HG03064 (cell line): ENCODE data around the gene LMAN1.

Source experiments
- ATAC-seq: cut with Tn5 transposase; IDR thresholded peaks from one replicate; pipeline ENCODE4 v1.9.1; 2021; ENCODE audit warnings: low read depth; ENCODE audit not compliant: unreplicated experiment

Gene LMAN1

DNA sequence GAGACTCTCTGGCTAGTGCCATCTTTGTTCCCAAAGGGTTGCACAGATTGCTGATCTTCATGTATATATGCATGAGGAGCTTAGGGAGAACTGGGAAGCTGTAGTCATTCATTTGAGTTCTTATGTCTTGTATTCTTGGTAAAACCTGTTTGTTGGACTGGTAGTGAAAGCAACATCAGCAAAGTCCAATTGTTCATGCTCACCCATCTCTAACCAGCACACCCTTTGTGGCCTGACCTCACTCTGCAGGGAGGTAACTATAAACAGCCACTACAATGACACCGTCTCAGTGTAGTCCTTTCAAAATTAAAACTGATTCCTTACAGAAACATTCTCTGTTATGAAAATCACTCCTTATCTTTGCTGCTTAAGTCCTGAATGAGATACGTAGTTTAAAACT, 13.9 kb upstream of the LMAN1 start:
- ATAC-seq = no peak

DNA sequence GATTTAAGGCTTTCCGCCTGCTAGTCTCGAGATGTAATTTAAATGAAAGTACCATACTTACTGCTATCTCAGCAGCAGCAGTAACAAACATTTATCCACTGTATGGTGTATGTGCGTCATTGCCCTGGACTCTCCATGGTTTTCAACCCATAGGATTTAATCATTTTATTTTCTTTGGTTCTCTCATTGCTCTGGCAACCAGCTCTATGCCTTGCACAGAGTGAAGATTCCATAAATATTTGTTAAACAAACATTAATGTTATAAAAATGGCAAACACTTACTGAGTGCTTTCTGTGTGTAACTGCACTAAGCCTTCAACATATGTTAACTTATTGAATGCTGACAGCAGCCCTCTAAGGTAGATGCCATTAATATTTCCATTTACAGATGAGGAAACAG, 1.3 kb upstream of the LMAN1 start:
- ATAC-seq = no peak

DNA sequence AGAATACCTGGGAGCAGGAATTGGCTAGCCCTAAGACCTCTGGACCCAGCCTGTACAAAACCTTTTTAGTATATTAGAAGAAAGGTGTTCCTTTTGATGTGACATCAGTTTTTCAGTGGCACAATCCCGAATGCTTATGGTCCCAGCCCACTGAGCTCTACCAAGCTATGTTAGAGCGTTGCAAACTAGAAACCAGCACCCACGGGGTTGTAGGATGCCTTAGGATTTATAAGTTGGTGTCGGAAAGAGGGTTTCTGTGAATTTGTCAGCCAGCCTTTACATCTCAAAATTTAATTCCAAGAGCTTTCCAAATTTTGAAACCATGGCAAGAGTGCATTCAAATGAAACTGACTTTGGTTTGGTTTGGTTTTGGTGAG, 499 bp upstream of the LMAN1 start:
- ATAC-seq = peak; percentile 12

DNA sequence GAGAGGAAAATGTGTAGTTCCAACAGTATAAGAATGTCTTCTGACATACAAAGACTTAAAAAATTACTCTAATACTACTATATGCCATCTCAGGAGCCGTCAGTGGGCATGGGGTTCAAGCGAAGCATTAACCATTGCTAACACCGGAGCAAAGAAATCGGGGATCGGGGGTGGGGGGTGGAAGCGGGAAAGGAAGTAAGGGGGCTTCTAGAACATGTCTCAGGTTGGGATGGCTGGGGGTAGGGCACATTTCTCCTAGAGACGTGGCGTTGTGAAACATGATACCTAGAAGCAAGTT, 702 bp downstream of the LMAN1 start:
- ATAC-seq = no peak

DNA sequence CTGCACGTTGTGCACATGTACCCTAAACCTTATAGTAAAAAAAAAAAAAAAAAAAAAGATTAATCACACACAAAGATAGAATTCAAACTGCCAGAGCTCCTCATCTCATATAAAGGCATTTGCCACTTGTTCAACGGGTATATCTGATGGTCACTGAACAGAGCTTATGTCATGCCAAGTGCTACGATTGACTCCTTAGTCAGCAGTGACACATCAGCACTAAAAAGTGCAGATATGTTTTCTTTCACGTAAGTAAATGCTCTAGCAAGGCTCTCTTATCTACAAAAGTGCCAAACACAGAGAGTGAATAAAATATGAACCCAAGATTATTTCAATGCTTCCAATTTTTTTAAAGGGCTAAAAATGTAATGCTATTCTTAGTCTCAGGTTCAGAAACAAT, 1.1 kb downstream of the LMAN1 start:
- ATAC-seq = no peak

DNA sequence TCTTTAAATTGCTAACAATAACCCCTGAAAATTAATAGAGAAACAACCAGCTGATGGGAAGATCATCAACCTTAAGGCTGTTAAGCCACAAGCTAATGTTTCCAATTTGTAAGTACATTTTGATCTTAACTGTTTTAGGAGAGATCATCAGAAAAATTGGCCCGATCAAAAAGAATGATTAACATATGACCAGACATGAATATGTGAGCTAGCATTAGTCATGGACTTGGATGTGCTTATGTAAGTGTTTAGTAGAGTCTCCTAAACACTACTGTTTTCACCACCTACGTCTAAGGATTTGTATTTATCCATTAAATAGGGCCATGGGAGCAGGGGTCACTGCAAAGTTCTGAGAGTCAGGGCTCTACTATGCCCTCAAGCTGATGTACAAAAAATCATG, 4.3 kb downstream of the LMAN1 start:
- ATAC-seq = no peak

DNA sequence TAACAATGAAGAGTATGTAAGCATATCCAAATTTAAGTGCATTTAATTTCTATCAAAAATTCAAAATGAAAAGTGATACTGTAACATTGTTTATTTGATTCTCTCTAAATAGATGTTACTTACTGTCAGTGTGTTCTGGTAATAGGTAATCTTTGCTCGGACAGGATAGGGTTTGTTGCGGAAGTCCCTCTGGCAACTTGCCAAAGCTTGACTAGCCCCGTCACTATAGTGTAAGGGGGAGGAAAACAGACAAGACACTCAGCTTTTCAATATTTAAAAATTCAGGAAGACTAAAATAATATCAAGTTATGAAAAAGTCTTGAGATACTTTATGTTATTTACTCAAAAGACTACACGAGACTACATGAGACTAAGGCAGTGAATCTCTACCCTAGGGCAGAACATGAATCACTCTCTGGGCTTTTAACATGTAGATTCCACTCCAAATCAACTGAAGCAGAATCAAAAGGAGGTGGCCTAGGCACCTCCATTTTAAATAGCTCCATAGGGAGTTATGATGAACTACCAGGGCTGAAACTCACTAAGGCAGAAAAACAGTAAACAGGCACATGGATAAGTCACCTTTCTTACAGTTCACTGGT, 5.9 kb downstream of the LMAN1 start:
- no peak for ATAC-seq

DNA sequence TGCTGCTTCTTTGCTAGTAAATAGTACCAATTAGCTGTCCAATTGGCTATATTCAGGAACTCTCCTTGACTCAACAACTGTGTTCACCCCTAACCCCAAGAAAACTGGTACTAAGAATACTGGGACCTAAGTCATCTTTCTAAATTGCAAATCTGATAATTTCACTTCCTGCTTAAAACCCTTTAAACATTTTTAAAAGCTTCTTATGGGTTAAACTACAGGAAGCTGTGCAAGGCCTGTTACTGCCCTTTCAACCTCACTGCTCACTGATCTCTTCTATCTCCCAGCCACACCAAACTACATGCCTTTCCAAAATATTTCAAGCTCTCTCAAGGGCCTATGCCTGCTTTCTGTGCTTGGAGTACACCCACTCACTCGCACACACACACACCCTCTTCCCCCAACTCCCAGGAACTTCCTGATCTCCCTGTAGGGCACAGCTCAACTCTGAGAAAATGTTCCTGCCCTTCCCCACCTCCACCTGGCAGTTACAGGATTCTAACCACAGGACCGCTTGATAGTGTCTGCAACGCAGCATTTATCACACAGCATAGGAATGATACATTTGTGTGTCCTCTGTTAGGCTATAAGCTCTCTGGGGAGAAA, 6.7 kb downstream of the LMAN1 start:
- no peak for ATAC-seq

DNA sequence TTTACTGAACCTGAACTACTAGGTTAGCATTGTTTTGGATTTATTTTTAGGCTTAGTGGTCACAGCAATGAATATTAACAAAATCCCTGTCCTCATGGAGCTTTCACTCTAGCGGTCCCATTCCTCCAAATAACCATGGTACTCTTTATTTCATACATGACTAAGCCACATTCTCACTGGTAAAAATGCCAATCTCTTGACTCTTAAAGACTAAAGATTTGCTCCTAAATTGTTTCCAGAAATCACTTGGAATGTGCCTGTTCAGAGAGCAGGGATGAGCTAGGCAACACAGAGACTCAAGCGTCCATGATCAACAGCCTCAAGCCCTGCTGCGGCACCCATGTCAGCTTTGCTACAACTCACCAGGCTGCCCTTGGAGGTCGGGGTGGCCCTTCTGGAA, 13.5 kb downstream of the LMAN1 start:
- ATAC-seq = no peak

DNA sequence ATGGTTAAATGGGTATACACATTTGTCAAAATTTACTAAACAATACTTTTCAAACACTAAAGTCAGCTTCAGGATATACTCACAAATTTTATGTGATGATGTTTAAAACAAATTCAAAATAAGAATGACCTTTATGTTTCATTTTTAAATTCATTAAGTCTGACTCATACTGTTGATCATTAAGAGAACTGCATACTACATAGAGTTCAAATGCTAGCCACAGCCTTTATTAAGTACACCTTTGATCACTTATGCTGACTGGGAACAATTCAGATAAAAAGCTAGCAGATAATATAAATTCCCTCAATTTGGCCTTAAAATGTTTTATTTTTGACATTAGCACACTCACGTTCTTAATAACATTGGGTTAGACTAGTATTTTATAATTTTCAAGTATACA, 14.1 kb downstream of the LMAN1 start:
- ATAC-seq = no peak

DNA sequence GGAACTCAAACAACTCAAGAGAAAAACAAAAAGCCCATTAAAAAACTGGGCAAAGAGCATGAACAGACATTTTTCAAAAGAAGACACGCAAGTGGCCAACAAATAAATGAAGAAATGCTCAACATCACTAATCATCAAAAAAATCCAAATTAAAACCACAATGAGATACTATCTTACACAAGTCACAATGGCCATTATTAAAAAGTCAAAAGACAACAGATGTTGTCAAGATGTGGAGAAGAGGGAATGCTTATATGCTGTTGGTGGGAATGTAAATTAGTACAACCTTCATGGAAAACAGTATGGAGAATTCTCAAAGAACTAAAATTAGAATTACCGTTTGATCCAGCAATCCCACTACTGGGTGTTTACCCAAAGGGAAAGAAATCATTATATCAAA, 15.1 kb downstream of the LMAN1 start:
- ATAC-seq = no peak

DNA sequence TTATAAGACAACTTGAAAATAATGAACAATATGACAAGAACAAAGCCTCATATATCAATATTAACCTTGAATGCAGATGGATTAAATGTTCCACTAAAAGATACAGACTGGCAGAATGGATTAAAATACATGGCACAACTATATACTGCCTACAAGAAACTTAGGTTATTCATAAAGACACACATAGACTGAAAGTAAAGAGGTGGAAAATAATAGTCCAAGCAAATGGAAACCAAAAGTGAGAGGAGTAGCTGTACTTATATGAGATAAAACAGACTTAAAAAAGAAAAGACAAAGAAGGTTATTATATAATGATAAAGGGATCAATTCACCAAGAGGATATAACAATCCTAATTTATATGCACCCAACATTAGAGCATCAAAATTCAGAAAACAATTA, 18.2 kb downstream of the LMAN1 start:
- peak; percentile 63 for ATAC-seq

DNA sequence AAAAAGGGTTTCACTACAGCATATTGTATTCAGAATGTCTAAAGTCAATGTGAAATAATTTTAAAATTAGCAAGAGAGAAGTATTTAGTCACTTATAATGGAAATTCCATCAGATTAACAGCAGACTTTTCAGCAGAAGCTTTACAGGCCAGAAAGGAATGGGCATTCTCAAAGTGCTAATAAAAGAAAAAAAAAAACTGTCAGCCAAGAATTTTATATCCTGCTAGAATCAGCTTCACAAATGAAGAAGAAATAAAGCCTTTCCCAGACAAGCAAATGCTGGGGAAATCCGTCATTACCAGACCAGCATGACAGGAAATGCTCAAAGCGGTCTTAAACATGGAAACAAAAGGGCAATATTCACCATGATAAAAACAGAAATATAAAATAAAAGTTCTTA, 18.8 kb downstream of the LMAN1 start:
- ATAC-seq = no peak

DNA sequence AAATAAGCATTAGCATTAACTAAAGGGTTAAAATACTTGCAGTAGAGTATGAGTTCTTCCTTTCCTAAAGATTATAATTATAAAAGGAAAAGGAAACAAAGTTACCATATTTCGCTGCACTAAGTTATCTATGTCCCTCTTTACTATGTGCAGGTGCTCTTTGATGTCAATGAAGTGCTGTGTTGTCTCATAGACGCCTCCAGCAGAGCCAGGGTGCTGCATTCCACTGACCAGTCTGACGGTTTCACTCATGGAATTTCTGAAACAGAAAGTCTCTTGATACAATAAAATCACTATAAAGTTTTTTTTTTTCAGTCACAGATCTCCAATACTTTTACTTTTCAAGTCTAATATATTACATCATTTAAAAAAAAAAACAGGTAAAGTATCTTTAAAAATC, 26.1 kb downstream of the LMAN1 start:
- ATAC-seq = no peak

DNA sequence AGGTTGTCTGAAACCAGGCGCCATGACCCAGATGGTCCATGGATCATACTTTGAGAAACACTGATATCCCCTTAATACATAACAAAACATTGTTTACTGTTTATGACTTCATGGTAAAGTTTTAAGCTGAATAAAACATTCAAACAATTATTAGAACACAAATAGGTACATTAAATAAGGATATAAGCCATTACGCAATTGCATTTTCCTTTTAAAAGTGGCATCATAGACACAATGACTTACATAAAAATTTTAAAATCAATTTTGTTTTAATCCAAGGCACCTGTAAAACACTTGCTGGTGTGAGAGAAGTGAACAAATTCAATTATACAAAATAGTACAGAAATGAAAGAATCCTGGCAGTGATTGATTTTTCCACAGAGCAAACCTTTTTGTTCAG, 30.4 kb downstream of the LMAN1 start:
- no peak for ATAC-seq

DNA sequence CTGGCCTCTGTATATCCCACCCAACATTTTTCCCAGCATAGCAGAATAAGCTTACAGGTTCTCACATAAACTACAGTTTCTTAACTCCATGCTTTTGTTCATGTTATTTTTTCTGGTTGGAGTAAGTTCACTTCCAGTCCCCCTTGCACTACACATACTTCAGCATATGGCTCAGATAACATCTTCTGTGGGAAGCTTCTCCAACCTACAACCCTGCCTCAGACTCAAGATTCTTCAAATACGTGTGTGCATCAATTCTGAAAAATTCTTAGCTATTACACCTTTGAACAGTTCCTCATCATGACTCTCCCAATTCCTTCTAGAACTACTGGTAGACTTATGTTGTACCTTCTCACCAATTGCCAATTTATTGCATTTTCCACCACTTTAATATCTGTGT, 33.1 kb downstream of the LMAN1 start:
- ATAC-seq = no peak

DNA sequence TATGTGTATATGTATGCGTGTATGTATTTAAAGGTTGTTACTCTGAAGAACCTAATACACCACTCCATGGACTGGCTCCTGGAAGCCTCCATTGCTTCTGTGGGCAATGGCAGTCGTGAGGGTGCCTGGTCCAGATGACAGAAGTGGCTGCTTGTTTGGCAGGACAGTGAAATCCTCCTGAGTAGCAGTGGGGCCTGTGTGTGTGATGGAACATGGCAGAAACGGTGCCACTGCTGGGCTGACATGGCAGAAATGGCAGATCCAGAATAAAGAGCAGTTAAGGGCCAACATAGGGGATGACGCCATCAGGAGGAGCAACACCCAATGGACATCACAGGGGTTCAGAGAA, 34.5 kb downstream of the LMAN1 start:
- ATAC-seq = no peak

DNA sequence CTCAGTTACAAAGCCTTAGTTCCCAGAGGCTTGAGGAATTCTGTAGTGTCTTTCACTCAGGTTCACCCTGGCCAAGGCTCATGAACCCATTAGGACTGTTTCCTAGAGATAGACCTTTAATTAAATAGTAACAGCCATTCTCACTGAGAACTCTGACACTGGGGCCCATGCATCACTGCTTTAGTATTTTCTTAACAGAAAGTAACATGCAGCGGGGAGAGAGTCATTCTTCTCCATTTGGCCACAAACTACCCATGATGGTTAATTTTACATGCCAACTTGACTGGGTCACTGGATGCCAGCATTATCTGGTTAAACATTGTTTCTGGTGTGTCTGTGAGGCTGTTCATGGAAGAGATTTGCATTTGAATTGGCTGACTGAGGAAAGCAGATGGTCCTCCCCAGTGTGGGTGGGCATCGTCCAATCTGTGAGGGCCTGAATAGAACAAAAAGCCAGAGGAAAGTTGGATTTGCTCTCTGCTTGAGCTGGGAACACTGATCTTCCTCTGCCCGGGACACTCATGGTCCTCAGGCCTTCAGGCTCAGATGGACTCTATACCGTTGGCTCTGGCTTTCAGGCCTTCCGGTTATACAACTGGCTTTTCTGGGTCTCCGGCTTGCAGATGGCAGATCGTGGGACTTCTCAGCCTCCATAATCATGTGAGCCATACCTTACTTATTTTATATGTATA, 35.0 kb downstream of the LMAN1 start:
- ATAC-seq = no peak

DNA sequence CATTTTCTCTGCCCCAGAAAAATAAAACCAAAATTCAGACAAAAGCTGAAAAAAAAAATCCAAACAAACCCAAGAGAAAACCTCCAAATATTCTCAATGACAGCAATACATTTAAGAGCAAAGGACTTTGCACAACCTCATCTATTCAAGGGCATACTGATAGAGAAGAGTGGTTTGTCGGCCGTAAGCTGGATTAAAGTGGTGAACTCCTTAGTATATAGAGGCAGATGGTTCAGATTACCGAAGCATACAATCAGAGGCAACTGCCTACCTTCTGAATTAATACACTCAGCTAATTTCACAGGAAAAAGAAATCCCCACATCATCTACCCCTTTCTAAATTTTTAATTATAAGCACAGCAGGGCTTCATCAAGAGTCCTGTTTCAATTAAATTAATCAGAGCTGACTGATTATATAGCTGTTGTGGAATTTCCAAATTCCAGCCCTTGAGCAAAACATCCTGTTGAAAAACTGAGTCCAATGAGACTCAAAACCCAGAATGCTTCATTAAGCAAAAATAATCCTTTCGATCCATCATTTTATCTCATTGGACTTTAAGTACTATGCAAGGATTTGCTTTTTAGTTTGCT, 40.5 kb downstream of the LMAN1 start, which contains the start of gene CPLX4:
CPLX4 (minus strand) TSS at position 190 of the 591 bp plus-strand sequence; CDS start at position 3, 187 bp downstream.
- ATAC-seq = no peak

DNA sequence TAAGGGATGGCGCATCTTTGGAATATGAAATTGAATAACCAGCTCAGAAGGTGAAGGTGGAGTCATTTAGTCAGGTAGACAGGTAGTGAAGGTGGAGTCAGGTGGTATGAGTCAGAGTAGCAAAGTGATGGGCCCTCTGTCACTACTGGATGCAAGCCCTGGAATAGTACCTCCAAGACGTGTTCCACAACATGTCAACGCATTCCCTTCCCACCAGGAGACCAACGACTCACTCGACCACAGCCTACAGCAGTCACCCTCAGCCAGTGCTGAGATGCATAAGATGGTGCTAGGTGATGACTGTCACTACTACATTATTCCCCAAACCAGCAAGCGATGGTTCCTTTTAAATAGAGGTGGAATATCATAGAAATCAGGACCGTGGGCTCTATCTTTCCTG, 47.4 kb downstream of the LMAN1 start:
- ATAC-seq = no peak

DNA sequence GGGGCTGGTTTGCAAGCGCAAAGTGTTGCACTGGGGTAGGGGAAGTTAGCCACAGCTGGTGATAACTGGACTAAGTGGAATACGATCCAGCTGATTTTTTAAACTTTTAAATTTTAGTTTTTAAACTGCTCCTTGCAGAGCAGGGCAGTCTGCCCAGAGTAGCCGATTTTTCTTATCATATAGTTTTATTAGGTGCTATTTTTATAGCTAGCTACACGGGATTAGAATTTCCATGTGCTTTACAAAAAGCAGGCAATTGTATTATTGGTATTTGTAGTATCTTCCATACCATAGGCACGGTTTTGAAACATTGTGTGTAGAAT, 50.2 kb downstream of the LMAN1 start:
- ATAC-seq = no peak

DNA sequence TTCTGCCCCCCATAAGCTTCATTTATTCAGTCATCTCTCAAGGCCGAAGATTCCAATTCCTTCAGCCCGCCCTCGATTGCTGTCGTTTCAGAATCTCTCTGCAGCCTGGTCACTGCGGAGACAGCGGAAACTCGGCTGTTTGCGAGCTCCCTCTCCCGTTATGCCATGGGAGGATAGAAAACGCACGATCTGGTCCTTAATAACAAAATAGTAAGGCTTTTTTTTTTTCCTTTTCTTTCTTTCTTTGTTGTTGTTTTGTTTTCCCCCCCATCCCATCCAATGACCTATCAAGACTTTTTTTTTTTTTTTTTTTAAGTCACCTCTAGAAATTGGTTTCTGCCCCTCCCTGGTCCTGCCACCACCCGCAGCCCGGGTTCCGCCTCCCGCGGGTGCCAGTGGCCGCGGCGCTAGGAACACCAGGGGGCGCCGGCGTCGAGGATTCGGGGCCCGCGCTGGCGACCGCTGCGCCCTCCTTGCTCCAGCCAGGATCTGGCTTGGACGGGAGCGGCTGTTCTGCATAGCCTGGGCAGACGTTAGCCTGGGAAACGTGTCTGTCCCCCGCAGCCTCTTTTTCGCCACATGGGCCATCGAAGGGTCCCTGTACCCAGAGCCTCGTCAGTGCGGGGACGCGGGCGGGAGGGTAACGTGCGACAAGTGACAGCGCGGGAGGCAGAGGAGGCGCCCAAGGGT, 50.7 kb downstream of the LMAN1 start:
- ATAC-seq = peak; percentile 85
